ENCODE data around the gene ASAP3.

GRCh38 chr1:23444596-23445390, 39.2 kb downstream of the ASAP3 start:
- TF ChIP-seq GATA2 (IDR thresholded peaks at IDR 0.05; ENCODE audit: low read depth, low read length) (no peak), GATA3 (IDR thresholded peaks at IDR 0.05; ENCODE audit: low read depth, low read length) (no peak)

Data from SH-SY5Y (cell line).